GM13977 (cell line): ENCODE measurements around the gene HOXC10.

Source experiments
- DNase-seq: peaks from one replicate; pipeline ENCODE4 v3.0.0; 2012; ENCODE audit warnings: low spot score
- CTCF ChIP-seq: IDR thresholded peaks from 2 replicates; pipeline ENCODE4 v1.5.1; 2012; ENCODE audit warnings: mild to moderate bottlenecking, control low read depth; ENCODE audit not compliant: insufficient read depth; ENCODE audit errors: extremely low read depth, missing control alignments
- in situ Hi-C: fragments of 300-500 bp; cut with MboI; formaldehyde crosslinking; loops from one replicate; pipeline ENCODE4 v1.12.0; 2022; ENCODE audit warnings: low sequenced_read_pairs, low pct_unique_long_range_greater_than_20kb, mixed read lengths, inconsistent platforms; ENCODE audit not compliant: unreplicated experiment

The HOXC10 gene

GRCh38 chr12:54007538-54008259, 22.8 kb downstream of the HOXC10 start:
- in situ Hi-C loops: loop anchor here (25.0 kb wide), 1 partner anchor 355 kb away; the partner anchor contains the start of gene GPR84
- TF ChIP-seq CTCF: no peak

GRCh38 chr12:54008260-54008552, 23.3 kb downstream of the HOXC10 start:
- in situ Hi-C loops: loop anchor here (25.0 kb wide), 1 partner anchor 354 kb away; the partner anchor contains the start of gene GPR84
- no peak for TF ChIP-seq CTCF
- no peak for DNase-seq

More at GRCh38 chr12:54007538-54008259, 22.8 kb downstream of the HOXC10 start:
- no peak for DNase-seq

GRCh38 chr12:54009171-54010052, 24.5 kb downstream of the HOXC10 start:
- in situ Hi-C loops: loop anchor here (25.0 kb wide), 1 partner anchor 353 kb away; the partner anchor contains the start of gene GPR84
- TF ChIP-seq CTCF: no peak
- no peak for DNase-seq

- in situ Hi-C loops: loop anchor here (25.0 kb wide), 1 partner anchor 352 kb away; the partner anchor contains the start of gene GPR84
- no peak for TF ChIP-seq CTCF
- no peak for DNase-seq
Observed at GRCh38 chr12:54010053-54010971, 25.4 kb downstream of the HOXC10 start.

- in situ Hi-C loops: loop anchor here (25.0 kb wide), 1 partner anchor 351 kb away; the partner anchor contains the start of gene GPR84
- DNase-seq: no peak
- no peak for TF ChIP-seq CTCF
Observed at GRCh38 chr12:54010972-54011664, 26.2 kb downstream of the HOXC10 start.
